Dermis microvascular lymphatic vessel endothelial cell (primary cell): ENCODE results near the gene SECTM1. TPM values are rescaled to one million over a fixed set of nuclear protein-coding genes. Genes with fewer than 3 reads are reported as not detected.

Experiments
- DNase-seq, 2 donors: peaks; one replicate each; pipeline versions ENCODE4 v3.0.0 to v3.0.0-alpha.2; 2010; ENCODE audit warnings: low read depth in 2 of 2
- total RNA-seq: library from RNA; depleted of rRNA; stranded (reverse); fragments of >200 nt; gene quantifications from 2 replicates; pipeline ENCODE4 v1.2.1, GENCODE V29; 2014

The SECTM1 gene
- total RNA-seq, 1 donor from 2014 or later: 0.26 TPM

DNA sequence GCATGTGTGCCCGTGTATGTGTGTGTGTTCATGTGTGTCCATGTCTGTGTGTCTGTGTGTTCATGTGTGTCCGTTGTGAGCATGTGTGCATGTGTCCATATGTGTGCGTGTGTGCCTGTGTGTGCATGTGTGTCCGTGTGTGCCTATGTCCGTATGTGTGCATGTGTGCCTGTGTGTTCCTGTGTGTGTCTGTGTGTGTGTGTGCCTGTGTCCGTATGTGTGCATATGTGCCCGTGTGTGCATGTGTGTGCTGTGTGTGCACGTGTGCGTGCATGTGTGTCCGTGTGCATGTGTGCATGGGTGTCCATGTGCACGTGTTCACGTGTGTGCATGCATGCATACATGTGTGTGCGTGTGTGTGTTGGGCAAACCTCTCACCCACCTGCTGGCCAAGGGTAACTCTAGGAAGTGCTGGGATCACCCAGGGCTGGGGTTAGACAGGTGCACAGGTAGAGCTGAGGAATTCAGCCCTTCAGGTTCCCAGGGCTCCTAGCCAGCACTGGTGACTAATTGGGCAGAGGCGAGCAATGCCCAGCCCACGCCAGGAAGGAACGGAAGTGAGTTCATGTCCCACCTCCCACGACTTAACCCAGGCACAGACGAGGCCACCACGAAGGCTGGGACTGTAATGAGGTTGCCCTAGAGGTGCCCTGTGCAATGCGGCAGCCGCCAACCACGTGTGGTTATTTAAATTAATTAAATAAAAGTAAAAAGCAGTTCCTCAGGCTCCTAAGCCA, 51.9 kb downstream of the SECTM1 start:
- DNase-seq: peak in 1 of 2 donors; percentile 36

DNA sequence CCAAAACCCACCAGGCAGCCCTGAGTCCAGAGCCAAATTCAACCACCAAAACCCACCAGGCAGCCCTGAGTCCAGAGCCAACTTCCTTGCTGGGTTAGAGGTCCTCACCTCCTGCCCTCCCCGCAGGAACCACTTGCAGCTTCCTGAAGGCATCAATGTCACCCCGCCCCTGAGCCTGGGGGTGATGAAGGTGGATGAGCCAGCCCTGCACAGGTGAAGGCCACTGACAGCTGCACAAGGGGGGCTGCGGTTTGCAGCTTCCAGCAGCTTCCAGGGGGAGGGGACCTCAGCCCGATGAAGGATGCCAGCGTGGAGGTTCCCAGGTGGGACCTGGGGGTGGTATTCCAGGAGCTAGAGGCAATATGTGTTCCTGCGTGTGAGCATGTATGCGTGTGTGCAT, 52.5 kb downstream of the SECTM1 start:
- DNase-seq: no peak

DNA sequence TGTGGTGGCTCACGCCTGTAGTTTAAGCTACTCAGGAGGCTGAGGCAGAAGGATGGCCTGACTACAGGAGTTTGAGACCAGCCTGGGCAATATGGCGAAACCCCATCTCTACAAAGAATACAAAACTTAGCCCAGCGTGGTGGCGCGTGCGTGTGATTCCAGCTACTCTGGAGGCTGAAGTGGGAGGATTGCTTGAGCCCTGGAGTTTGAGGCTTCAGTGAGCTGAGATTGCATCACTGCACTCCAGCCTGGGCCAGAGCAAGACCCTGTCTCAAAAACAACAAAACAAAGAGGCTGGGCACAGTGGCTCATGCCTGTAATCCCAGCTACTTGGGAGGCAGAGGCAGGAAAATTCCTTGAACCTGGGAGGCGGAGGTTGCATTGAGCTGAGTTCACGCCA, 53.0 kb downstream of the SECTM1 start:
- DNase-seq: no peak

DNA sequence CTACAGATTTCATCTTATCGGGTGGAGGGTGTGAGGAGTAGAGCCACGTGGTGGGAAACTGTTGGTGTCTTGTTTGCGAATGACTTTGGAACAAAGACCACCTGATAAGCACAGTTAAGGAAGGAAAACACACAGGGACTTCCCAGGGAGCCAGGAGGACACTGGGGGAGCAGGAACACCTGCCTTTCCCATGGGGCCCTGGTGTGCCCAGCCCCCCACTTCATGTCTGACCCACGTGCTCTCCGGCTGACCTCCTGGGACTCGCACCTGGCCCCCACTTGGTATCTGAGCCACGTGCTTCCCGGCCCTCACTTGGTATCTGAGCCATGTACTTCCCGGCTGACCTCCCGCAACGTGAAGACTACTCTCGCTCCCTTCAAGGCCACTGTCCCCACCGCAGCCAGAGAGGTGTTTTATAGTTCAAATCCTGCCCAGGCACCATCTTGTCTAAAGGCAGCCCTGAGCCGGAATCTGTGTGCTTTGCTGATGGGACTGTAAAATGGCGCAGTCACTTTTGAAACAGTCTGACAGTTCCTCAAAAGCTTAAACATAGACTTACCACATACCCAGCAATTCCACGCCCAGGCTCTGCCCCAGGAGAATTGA, 54.7 kb downstream of the SECTM1 start:
- no peak for DNase-seq

DNA sequence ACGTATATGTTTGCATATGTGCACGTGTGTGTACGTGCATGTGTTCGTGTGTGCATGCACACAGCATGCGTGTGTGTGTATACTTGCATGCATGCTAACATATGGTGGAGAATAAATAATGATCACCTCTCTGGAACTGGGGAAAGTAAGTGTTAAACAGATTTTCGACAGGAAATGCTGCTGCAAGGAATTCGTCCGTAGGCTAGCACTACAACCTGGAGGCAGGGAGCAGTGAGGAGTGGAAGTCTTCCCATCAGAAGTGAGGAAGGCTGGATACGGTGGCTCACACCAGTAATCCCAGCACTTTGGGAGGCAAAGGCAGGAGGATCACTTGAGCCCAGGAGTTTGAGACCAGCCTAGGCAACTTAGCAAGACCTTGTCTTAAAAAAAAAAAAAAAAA, 55.3 kb downstream of the SECTM1 start:
- no peak for DNase-seq

DNA sequence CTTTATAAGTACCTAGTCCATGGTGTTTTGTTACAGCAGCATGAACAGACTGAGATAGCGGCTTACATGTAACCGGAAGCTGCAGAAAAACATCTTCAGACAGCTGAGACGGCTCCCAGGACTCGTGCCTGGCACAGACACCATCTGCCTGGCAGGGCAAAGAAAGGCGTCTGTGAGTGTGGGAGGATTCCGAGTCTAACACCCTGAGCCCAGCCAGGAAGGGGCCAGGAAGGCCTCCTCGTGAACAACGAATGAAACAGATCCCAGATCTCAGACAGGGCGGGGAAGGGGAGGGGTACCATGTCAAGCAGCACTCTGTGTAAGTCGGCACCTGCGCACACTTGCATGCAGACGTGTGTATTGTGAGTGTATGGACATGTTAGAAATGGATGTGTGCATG, 55.7 kb downstream of the SECTM1 start:
- DNase-seq: no peak

DNA sequence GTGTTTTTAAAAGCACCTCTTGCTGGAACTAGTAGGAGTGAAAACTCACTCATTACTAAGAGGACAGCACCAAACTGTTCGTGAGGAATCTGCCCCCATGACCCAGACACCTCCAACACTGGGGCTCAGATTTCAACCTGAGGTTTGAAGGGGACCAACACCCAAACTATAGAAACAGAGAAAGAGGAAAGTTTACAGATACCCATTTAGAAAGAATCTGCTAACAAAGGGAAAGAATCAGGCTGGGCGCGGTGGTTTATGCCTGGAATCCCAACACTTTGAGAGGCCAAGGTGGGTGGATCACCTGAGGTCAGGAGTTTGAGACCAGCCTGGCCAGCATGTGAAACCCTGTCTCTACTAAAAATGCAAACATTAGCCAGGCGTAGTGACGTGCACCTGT, 56.6 kb downstream of the SECTM1 start:
- no peak for DNase-seq

DNA sequence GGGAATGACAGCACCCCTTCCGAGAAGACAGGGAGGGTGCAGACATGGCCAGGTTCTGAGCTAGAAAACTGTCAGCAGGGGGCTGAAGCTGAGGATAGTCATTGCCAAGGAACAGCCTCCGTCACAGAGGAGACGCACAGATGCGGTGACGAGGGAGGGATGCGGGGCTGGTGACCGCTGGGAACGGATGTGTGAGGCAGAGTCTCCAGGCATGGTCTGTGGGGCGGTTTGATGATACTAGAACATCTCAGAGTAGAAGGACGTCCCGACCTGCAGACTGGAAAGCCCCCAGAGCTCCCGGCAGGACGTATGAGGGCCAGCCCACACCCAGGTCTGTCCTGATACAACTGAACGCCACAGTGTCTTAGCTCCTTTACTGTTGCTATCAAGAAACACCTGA, 58.2 kb downstream of the SECTM1 start:
- DNase-seq: no peak

DNA sequence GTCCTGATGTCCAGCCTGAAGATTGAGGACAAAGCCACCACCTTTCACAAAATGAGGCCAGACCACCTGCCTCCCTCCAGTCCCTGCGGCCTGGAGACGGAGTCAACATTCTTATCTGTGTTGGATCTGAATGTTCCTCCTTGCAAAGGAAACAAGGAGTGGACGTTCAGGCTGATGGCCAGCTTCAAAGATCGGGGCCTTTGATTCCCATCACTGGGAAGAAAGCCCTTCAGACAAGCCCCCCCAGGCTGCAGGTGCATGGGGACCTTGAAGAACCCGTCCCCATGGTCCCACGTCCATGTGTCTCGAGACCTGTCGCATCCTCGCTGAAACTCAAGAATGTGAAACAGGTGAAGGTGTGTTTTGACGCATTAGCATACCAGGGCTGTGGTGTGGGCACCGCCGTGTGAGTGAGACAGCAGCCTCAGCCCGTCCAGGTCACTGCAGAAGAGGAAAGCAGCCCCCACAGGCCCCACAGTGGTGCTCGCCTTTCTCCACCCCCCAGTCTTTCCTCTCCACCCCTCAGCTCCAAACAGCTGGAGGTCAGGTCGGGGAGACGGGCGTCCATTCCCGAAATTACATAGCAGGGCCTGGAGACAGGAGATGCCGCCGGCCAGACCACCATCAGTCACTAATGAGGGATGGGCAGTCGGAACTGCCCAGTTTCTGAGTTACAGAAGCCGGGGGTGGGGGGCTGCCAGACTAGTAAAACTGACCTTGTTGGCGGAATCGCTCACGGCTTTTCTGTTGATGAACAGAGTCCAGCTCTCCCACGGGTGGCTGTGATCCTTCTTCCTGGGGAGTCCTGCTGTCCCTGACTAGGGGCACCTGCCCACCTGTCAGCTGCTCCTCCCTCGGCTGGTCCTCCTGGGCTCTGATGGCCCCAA, 59.2 kb downstream of the SECTM1 start:
- no peak for DNase-seq

DNA sequence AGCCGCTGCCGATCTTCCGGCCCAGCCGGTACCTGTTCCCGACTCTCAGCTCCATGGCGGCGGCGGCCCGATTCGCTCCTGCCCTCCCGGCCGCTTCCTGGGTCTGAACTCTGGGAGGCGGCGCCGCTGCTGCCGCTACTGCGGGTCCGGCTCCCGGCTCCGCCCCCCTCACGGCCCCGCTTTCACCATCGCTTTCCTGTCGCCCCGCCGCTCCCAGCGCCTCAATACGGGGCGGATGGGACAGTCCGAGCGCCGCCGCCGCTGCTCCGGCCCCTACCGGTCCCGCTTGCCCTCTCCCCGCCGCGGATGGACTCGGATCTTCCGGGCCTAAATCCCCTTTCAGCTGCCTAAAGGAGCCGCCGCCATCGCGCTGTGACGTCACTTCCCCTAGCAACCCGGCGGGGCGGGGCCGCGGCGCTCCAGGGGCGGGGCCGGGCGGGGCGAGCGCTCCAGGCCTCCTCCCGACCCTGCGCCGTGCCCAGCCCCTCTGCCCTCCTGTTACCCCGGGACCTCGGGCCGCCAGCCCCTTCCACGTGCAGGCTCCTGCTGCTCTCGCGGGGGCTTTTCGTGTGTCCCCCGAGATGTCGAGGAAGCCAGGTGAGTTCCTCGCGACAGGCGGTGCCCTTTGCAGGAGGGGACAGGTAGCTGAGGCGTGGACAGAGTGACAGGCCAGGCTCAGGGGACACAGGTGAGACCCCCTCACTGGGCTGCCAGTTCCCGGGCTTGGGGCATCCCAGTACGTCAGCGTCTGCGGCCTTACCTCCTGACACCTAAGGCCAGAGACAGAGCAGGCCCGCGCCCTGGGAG, 60.0 kb downstream of the SECTM1 start, which contains the start of gene CSNK1D:
CSNK1D (minus strand) TSS at position 374 of the 807 bp plus-strand sequence; CDS start at position 55, 319 bp downstream.
- peak; percentile 61 to 88 for DNase-seq

DNA sequence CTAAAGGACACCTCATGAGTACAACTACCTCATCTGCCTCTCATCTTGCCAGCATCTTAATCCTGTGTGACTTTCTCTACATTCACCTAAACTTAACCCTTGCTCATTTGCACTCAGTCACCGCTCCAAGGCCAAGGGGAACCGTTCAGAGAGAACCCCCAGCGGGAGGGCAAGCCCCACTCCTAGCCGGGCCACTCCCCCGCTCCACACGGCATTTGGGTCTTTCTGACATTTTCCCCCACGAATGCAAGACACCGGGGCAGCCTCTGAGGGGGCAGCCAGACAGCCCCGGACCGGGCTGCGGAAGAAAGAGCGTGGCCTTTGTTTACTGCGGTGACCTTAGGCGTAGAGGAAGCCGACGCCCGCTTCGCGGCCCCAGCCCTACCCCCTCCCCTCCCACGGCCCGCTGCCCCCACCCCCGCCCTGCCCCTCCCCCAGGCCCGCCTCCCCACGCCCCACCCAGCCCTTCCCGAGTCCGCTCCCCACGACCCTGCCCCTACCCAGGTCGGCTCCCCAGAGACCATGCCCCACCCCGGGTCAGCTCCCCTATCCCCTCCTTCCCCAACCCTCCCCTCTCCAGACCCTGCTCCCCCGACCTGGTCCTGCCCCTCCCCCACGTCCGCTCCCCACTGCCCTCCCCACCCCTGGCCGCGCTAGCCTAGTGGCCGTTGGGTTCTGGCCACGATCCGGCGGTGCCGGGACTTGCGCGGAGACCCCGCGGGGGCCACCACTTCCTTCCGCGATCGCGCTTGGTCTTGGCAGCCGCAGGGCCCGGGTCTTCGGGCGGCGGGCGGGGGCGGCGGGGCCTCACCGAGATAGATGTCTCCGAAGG, 60.9 kb downstream of the SECTM1 start:
- peak in 1 of 2 donors; percentile 17 for DNase-seq

DNA sequence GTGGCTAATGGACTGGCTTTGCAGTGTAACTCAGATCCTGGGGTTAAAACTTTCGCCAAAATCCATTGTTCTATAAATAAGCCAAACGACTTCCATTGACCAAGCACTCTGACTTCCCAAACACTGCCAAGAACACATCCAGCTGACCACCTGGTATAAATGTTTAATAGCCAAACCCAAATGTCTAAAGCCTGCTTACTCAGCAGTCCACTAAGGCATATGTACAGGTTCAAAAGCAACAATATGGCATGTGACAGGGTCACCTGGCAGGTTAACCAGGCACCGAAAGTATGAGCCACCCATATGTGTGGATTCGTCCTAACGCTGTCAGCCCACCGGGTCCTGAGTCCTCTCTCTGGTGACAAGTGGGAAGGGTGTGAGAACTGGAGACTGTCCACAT, 62.2 kb downstream of the SECTM1 start:
- no peak for DNase-seq

Other genes starting within 250 kb of the SECTM1 start
- gene FASN, start 235.5 kb downstream of the SECTM1 start, total RNA-seq: 54.4 and 61.1 TPM in 2 replicates
- gene CCDC57, start 120.9 kb downstream of the SECTM1 start, total RNA-seq: 2.8 and 5.4 TPM in 2 replicates
- 62.3 and 95.6 TPM in 2 replicates for gene SLC16A3, start 104.7 kb downstream of the SECTM1 start, total RNA-seq
- 36.1 and 56.0 TPM in 2 replicates for gene CSNK1D, start 60.1 kb downstream of the SECTM1 start, total RNA-seq
- not detected in 2 replicates for gene CD7, start 16.2 kb downstream of the SECTM1 start, total RNA-seq
- gene TEX19, start 25.5 kb upstream of the SECTM1 start, total RNA-seq: not detected in 2 replicates
- gene UTS2R, start 38.0 kb upstream of the SECTM1 start, total RNA-seq: not detected in 2 replicates
- gene HEXD, start 84.6 kb upstream of the SECTM1 start, total RNA-seq: 6.8 and 15.7 TPM in 2 replicates
- gene OGFOD3, start 84.8 kb upstream of the SECTM1 start, total RNA-seq: 24.1 and 25.9 TPM in 2 replicates
- 30.6 and 58.8 TPM in 2 replicates for gene CYBC1, start 117.0 kb upstream of the SECTM1 start, total RNA-seq
- gene NARF, start 125.0 kb upstream of the SECTM1 start, total RNA-seq: 56.0 and 123 TPM in 2 replicates
- 18.0 and 29.8 TPM in 2 replicates for gene FOXK2, start 186.0 kb upstream of the SECTM1 start, total RNA-seq